Suprapubic skin (tissue), 4 donors: Measurements from ENCODE around the gene CHAF1A. TPM values are rescaled to one million over a fixed set of nuclear protein-coding genes. Genes with fewer than 3 reads are reported as not detected.

Experiments used
- DNase-seq, 2 donors: peaks; one replicate each; pipeline ENCODE4 v3.0.0-alpha.2; 2019; ENCODE audit warnings: low spot score in 2 of 2
- H3K27ac ChIP-seq: fragments of 200-600 bp; sonication (generic); one replicate; pipeline ENCODE4 v1.5.1; 2019
- H3K27me3 ChIP-seq: fragments of 200-600 bp; sonication (generic); one replicate; pipeline ENCODE4 v1.5.1; 2019
- H3K36me3 ChIP-seq: fragments of 200-600 bp; sonication (generic); one replicate; pipeline ENCODE4 v1.5.1; 2019
- H3K4me1 ChIP-seq: fragments of 200-600 bp; sonication (generic); one replicate; pipeline ENCODE4 v1.5.1; 2019
- H3K4me3 ChIP-seq: fragments of 200-600 bp; sonication (generic); one replicate; pipeline ENCODE4 v1.5.1; 2019; ENCODE audit warnings: mild to moderate bottlenecking
- H3K9me3 ChIP-seq: fragments of 200-600 bp; sonication (generic); one replicate; pipeline ENCODE4 v1.5.1; 2019
- EP300 ChIP-seq: sonication (generic); formaldehyde crosslinking; IDR thresholded peaks from one replicate; pipeline ENCODE4 v1.6.1; 2017; ENCODE audit warnings: antibody characterized with exemption
- POLR2A ChIP-seq, 2 donors: fragments of 450-650 bp; IDR thresholded peaks; one replicate each; pipeline ENCODE4 v1.6.1; 2017; ENCODE audit warnings: antibody characterized with exemption in 2 of 2, mild to moderate bottlenecking in 2 of 2, moderate library complexity in 2 of 2
- POLR2AphosphoS5 ChIP-seq, 3 donors: sonication (generic); formaldehyde crosslinking; IDR thresholded peaks; one replicate each; pipeline ENCODE4 v1.6.1; 2017; ENCODE audit warnings: antibody characterized with exemption in 3 of 3
- WGBS: methylation state at CpG from one replicate; pipeline ENCODE4 v1.1.5; 2018; 5-methylcytosine and 5-hydroxymethylcytosine counted together
- total RNA-seq, 4 donors: library from RNA; depleted of rRNA; stranded (reverse); fragments of >200 nt; gene quantifications; one replicate each; pipeline ENCODE4 v1.1.0, GENCODE V29; 2016
- TF ChIP-seq, protein P1 (sequence below), 2 donors: fragments of 200-600 bp in 1 of 2; fragments of 450-650 bp in 1 of 2; sonication (generic) in 1 of 2; IDR thresholded peaks; one replicate each; pipeline ENCODE4 v1.5.1; 2016 to 2019; ENCODE audit warnings: antibody characterized with exemption in 2 of 2, mild to moderate bottlenecking in 1 of 2, moderate library complexity in 1 of 2

Gene CHAF1A
- total RNA-seq, 4 donors from 2014 or later, result 8.5 to 20.4 (median 11.4) TPM

DNA sequence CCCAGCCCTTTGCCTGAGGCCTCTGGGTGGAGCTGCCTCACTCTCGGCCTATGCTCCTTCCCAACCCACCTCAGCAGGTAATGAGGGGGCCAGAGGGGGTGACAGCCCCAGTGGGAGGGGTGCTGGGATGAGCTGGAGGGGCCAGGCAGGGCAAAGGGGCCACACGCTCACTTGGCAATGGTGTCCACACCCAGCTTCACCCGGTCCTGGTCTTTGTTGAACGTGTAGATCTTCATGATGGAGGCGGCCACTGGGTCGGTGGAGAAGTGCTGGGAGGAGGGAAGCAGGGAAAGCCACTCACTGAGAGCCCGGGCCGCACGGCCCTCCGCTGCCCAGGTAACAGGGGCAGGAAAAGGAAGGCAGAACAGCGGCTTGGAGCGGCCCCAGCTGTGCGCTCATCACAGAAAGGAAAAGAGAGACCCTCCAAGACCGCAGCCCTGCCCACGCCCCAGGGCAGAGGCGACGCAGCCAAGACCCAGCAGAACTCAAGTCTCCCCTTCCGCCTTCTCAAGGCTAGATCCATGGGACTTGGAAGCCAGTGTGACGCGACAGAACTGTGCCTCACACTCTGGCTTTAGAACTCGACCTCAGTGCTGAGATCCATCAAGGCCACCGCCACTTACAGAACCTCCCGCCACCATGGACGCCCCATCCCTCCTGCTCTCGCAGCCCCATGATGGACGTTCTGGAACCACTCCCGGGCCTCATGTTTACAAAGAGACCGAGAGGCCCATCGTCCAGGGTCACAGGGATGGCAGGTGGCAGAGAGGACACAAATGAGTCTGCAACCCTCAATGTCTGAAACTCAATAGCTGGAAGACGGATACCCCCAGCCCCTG, 45.9 kb downstream of the CHAF1A start:
- no peak for DNase-seq
- no peaks in the 10 kb centered on the region for H3K27me3 ChIP-seq
- peaks cover 89% of the 10 kb centered on the region for H3K36me3 ChIP-seq
- peak overlapping the region; percentile 49 for H3K27ac ChIP-seq
- no peak overlapping the region for H3K4me3 ChIP-seq
- H3K9me3 ChIP-seq, result no peaks in the 10 kb centered on the region
- 82% methylated on average over 25 of the region's 30 CpGs for WGBS
- TF ChIP-seq POLR2A (IDR thresholded peaks at IDR 0.05) (no peak), POLR2AphosphoS5 (IDR thresholded peaks at IDR 0.05) (no peak)
- peaks cover 16% of the 10 kb centered on the region for H3K4me1 ChIP-seq

DNA sequence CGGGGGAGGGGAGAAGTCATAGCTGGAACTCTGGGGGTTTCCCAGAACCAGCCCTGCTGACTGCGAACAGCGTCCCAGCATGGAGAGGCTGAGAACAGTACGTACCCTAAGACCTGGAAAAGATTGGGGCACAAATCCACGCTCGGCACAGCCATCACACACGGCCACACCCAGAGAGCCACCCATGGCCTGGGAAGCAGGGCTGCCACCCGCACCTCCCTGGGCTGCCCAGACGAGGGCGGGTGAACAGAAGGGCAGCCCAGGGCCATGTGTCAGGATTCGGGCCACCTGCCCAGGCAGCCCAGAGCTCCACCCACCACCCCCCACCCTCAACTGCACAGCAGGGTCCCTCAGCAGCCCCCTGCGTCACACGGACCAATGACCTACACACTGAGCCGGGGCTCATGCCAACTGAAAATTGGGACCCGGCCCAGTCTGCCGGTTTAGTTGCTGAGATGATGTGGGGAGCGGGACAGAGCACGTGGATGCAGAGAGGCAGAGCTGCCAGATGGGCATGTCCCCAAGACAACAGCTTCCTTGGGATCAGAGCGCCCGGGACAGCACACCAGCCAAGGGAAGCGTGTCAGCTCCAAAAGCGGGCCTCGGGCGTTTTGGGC, 46.7 kb downstream of the CHAF1A start:
- peak in 1 of 2 donors; percentile 79 for DNase-seq
- H3K27me3 ChIP-seq, result no peaks in the 10 kb centered on the region
- peak overlapping the region; percentile 49 for H3K27ac ChIP-seq
- TF ChIP-seq POLR2AphosphoS5 (IDR thresholded peaks at IDR 0.05) (no peak), POLR2A (IDR thresholded peaks at IDR 0.05) (no peak)
- H3K36me3 ChIP-seq, result peaks cover 92% of the 10 kb centered on the region
- WGBS, result 54% methylated on average over 6 of the region's 24 CpGs
- no peaks in the 10 kb centered on the region for H3K9me3 ChIP-seq
- peaks cover 22% of the 10 kb centered on the region for H3K4me1 ChIP-seq
- H3K4me3 ChIP-seq, result no peak overlapping the region

DNA sequence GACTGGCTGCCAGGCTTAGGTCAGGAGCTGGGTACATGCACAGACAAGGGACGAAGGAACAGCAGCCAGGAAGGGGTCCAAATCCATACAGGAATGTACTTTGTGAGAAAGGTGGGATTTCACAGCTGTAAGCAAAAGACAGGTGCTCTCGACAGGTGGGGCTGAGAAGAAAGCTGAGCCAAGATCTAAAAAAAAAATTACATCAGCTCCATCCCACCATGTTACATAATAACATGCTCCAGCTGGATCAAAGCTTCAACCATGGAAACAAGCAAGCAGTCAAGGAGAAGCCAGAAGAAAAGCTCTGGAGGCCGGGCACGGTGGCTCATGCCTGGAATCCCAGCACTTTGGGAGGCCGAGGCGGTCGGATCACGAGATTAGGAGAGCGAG, 47.2 kb downstream of the CHAF1A start:
- Histone ChIP-seq H3K4me1 (peaks cover 27% of the 10 kb centered on the region), H3K9me3 (no peaks in the 10 kb centered on the region), H3K4me3 (no peak overlapping the region), H3K27ac (no peak overlapping the region), H3K27me3 (no peaks in the 10 kb centered on the region), H3K36me3 (peaks cover 88% of the 10 kb centered on the region)
- WGBS, result 45% methylated on average over 9 of the region's 9 CpGs
- TF ChIP-seq POLR2A (IDR thresholded peaks at IDR 0.05) (no peak), EP300 (no peak)
- no peak for DNase-seq

DNA sequence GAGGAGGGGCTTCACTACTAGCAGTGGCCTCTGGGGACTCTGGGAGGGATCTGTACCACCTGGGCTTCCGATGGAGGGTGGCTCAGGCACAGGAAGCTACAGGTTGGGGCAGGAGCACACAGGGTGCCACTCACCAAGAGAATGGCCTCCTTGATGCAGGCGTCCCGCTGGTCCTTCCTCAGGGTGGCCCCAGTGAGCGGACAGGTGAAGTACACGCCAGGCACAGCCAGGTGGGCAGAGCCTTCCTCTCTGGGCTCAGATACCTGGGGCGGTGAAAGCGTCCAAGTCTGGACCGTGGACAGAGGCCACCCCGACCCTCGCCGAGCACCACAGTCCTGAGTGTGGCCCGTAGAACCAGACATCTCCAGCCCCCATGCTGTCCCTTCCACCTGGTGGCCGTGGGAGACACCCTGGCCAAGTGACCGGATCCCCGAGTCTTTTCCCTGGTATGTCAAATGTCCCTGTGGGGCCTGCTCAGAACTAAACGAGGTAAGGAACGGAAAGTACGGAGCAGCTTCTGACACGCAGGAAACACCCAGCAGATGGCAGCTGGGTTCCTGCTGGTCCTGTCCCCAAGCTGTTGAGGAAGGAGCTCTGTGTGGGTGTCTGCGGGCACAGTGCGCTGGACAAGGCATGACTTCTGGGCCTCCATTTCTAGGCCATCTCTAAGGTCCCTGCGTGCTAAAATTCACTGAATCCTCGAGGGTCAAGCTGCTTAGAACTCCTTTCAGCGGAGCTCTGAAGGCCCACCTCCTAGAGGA, 50.0 kb downstream of the CHAF1A start:
- no peak for DNase-seq
- Histone ChIP-seq H3K4me1 (peaks cover 52% of the 10 kb centered on the region), H3K4me3 (no peak overlapping the region), H3K27ac (no peak overlapping the region), H3K27me3 (no peaks in the 10 kb centered on the region), H3K9me3 (no peaks in the 10 kb centered on the region), H3K36me3 (peaks cover 63% of the 10 kb centered on the region)
- 88% methylated on average over 8 of the region's 24 CpGs for WGBS
- TF ChIP-seq, protein P1, sequence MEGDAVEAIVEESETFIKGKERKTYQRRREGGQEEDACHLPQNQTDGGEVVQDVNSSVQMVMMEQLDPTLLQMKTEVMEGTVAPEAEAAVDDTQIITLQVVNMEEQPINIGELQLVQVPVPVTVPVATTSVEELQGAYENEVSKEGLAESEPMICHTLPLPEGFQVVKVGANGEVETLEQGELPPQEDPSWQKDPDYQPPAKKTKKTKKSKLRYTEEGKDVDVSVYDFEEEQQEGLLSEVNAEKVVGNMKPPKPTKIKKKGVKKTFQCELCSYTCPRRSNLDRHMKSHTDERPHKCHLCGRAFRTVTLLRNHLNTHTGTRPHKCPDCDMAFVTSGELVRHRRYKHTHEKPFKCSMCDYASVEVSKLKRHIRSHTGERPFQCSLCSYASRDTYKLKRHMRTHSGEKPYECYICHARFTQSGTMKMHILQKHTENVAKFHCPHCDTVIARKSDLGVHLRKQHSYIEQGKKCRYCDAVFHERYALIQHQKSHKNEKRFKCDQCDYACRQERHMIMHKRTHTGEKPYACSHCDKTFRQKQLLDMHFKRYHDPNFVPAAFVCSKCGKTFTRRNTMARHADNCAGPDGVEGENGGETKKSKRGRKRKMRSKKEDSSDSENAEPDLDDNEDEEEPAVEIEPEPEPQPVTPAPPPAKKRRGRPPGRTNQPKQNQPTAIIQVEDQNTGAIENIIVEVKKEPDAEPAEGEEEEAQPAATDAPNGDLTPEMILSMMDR (IDR thresholded peaks at IDR 0.05), result no peak
- TF ChIP-seq POLR2AphosphoS5 (IDR thresholded peaks at IDR 0.05), result no peak
- no peak for TF ChIP-seq POLR2A (IDR thresholded peaks at IDR 0.05)
- TF ChIP-seq EP300, result no peak

DNA sequence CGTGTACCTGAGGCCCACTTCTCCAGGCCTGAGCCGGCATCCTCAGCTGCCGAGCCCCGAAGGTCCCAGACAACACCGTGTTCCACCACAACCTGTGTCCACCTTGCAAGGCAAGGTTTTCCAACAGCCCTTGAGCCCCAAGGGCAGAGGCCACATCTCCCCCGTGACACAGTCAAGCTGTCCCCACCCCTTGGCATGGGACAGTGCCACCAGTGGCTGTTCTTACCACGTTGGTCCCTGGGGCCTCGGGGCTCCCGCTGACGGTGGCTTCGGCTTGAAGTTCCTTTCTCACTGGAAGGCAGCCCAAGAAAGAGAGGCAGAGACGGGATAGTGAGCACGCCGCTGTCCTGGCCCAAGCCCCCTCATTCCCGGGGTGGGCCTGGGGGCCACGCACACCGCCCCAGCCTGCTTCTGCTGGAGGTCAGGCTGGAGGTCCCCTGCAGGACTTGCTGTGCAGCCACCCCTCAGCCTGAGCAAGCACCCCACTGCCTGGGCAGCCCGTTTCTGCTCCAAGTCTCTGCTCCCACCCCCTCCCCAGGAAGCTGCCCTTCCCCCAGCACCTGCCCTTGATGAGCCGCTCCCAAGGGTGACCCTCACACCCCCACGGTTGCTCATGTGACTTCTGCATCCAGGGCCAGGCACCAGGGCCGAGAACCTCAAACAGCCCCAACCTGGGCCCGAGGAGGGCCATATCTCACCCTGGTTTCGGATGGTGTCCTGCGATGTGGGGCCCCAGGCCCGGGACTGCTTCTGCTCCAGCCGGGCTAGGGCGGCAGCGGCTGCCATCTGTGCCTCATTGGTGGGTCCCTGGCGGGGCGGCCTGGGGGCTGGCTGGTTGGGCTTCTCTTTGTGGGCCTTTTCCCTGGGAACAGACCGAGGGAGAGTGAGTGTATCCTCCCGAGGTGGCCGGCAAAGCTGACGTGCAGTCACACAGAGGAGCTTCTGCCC, 51.1 kb downstream of the CHAF1A start:
- Histone ChIP-seq H3K36me3 (peaks cover 52% of the 10 kb centered on the region), H3K4me1 (peaks cover 56% of the 10 kb centered on the region), H3K27me3 (no peaks in the 10 kb centered on the region), H3K27ac (no peak overlapping the region), H3K9me3 (no peaks in the 10 kb centered on the region), H3K4me3 (no peak overlapping the region)
- DNase-seq, result no peak
- 73% methylated on average over 8 of the region's 34 CpGs for WGBS
- no peak for TF ChIP-seq POLR2AphosphoS5 (IDR thresholded peaks at IDR 0.05)
- no peak for TF ChIP-seq POLR2A (IDR thresholded peaks at IDR 0.05)
- no peak for TF ChIP-seq EP300
- TF ChIP-seq, protein P1 (IDR thresholded peaks at IDR 0.05), result no peak
